ENCODE results near the gene BICC1.

The BICC1 gene

DNA sequence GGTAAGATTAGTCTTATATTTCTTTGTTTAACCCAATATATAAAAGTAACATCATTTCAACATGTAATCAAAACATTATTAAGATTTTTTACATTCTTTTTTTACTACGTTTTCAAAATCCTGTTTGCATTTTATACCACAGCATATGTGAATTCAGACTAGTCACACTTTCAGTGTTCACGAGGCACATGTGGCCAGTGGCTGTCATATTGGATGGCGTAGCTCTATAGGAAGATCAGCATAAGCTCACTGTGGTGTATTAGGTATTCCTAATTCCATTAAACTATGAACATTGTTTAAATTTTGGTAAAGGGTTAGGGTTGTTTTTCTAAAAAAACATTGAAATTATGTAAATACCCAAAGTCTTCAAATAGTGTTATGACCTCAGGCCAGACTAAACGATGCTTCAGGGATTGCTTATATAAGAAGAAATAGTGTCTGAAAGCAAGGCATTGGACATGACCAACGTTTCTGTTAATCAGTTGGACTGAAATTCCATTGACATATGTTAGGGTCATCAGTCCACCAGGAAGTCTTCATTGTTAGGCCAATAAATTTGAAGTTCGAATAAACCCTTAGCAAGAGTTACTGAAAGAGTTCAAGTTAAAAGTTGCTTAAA, 97.0 kb downstream of the BICC1 start:
- Histone ChIP-seq H3K27me3 (ENCODE audit: control insufficient read depth, insufficient read depth, low read length) (no peaks in the 10 kb centered on the region), H3K36me3 (ENCODE audit: control insufficient read depth, insufficient read depth, low read length) (no peaks in the 10 kb centered on the region), H3K4me1 (no peaks in the 10 kb centered on the region), H3K4me2 (ENCODE audit: low read length) (no peak overlapping the region), H3K4me3 (ENCODE audit: low read depth, low read length) (no peak overlapping the region), H3K9me3 (ENCODE audit: control insufficient read depth, low read length) (no peaks in the 10 kb centered on the region), H3K9ac (no peak overlapping the region), H3K79me2 (no peaks in the 10 kb centered on the region), H3K27ac (no peak overlapping the region), H2AFZ (no peak overlapping the region)
- TF ChIP-seq, protein P1, sequence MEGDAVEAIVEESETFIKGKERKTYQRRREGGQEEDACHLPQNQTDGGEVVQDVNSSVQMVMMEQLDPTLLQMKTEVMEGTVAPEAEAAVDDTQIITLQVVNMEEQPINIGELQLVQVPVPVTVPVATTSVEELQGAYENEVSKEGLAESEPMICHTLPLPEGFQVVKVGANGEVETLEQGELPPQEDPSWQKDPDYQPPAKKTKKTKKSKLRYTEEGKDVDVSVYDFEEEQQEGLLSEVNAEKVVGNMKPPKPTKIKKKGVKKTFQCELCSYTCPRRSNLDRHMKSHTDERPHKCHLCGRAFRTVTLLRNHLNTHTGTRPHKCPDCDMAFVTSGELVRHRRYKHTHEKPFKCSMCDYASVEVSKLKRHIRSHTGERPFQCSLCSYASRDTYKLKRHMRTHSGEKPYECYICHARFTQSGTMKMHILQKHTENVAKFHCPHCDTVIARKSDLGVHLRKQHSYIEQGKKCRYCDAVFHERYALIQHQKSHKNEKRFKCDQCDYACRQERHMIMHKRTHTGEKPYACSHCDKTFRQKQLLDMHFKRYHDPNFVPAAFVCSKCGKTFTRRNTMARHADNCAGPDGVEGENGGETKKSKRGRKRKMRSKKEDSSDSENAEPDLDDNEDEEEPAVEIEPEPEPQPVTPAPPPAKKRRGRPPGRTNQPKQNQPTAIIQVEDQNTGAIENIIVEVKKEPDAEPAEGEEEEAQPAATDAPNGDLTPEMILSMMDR (IDR thresholded peaks at IDR 0.05) = no peak

DNA sequence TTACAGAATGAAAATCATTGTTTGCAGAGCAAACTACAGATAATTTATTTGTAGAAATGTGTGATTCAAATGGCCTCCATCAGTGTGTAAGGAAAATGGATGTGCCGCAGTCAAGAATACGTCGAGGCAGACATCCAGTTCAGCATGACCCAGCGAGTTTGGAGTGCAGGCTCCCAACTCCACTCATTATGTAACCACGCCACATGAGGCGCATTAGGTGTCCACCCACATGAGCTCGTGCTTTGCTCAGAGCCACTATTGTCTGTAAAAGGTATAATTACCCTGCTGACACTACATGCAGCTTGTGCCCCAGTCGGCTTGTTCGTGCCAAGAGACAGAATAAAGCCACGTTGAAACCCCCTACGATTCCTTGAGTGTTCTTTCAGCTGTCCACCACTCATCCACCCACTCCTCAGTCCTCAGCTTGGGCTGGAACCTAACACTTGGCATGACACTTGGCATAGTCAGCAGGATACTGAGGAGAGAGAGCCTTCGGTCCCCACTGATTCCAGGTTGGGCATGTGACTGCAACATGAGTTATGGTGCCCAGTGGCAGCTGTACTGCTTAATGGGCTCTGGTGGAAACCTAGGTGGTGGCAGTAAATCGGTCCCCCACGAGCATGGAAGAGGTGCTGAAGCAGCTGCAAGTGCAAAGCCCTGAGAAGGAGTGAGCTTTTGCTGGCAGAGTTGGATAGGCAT, 102.7 kb downstream of the BICC1 start:
- H3K4me3 ChIP-seq (ENCODE audit: low read depth, low read length) = no peak overlapping the region
- H3K9me3 ChIP-seq (ENCODE audit: control insufficient read depth, low read length) = no peaks in the 10 kb centered on the region
- no peaks in the 10 kb centered on the region for H3K4me1 ChIP-seq
- H3K9ac ChIP-seq = no peak overlapping the region
- no peak overlapping the region for H3K27ac ChIP-seq
- no peaks in the 10 kb centered on the region for H3K27me3 ChIP-seq (ENCODE audit: control insufficient read depth, insufficient read depth, low read length)
- H3K4me2 ChIP-seq (ENCODE audit: low read length) = no peak overlapping the region
- TF ChIP-seq, protein P1 (IDR thresholded peaks at IDR 0.05) = no peak
- H2AFZ ChIP-seq = no peak overlapping the region
- no peaks in the 10 kb centered on the region for H3K79me2 ChIP-seq
- H3K36me3 ChIP-seq (ENCODE audit: control insufficient read depth, insufficient read depth, low read length) = no peaks in the 10 kb centered on the region

DNA sequence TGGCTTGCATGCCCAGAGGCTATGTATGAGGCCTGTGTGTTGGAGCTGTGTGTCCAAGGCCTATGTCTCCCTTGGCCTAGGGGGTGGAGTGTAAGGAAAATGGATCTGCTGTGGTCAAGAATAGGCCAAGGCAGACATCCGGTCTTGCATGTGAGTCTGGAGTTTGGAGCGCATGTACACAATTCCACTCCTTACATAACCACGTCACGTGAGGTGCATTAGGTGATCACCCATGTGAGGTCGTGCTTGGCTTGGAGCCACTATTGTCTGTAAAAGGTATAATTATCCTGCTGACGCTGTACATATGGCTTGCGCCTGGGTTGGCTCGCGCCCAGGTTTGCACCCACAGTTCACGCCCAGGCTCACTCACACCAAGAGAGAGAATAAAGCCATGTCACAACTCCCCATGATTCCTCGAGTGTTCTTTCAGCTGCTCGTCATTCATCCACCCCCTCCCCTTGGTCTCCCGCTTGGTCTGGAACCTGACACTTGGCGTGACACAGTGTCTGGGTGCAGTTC, 105.5 kb downstream of the BICC1 start:
- TF ChIP-seq, protein P1 (IDR thresholded peaks at IDR 0.05) = no peak
- Histone ChIP-seq H3K4me1 (no peaks in the 10 kb centered on the region), H3K79me2 (no peaks in the 10 kb centered on the region), H2AFZ (no peak overlapping the region), H3K4me2 (ENCODE audit: low read length) (no peak overlapping the region), H3K9ac (no peak overlapping the region), H3K4me3 (ENCODE audit: low read depth, low read length) (no peak overlapping the region), H3K27me3 (ENCODE audit: control insufficient read depth, insufficient read depth, low read length) (no peaks in the 10 kb centered on the region), H3K27ac (no peak overlapping the region), H3K9me3 (ENCODE audit: control insufficient read depth, low read length) (no peaks in the 10 kb centered on the region), H3K36me3 (ENCODE audit: control insufficient read depth, insufficient read depth, low read length) (no peaks in the 10 kb centered on the region)

DNA sequence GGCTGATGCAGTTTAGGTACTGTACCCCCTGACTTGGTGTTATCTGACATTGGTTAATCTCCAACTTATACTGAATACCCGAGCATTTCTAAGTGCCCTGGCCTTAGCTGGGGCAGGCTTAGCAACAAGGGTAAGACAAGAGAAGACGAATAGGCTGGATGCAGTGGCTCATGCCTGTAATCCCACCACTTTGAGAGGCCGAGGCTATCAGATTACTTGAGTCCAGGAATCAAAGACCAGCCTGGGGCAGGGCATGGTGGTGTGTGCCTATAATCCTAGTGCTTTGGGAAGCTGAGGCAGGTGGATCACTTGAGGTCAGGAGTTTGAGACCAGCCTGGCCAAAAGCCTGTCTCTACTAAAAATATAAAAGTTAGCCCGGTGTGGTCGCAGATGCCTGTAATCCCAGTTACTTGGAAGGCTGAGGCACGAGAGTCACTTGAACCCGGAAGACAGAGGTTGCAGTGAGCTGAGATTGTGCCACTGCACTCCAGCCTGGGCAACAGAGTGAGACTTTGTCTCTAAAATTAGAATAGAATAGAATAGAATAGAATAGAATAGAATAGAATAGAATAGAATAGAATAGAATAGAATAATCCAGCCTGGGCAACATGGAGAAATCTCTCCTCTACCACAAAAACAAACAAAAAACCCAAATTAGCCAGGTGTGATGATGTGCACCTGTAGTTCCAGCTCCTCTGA, 108.9 kb downstream of the BICC1 start:
- H3K27me3 ChIP-seq (ENCODE audit: control insufficient read depth, insufficient read depth, low read length) = no peaks in the 10 kb centered on the region
- H3K4me1 ChIP-seq = no peaks in the 10 kb centered on the region
- no peak overlapping the region for H2AFZ ChIP-seq
- H3K4me3 ChIP-seq (ENCODE audit: low read depth, low read length) = no peak overlapping the region
- no peak overlapping the region for H3K9ac ChIP-seq
- no peak overlapping the region for H3K27ac ChIP-seq
- TF ChIP-seq, protein P1 (IDR thresholded peaks at IDR 0.05) = no peak
- H3K9me3 ChIP-seq (ENCODE audit: control insufficient read depth, low read length) = no peaks in the 10 kb centered on the region
- no peaks in the 10 kb centered on the region for H3K36me3 ChIP-seq (ENCODE audit: control insufficient read depth, insufficient read depth, low read length)
- H3K79me2 ChIP-seq = no peaks in the 10 kb centered on the region
- no peak overlapping the region for H3K4me2 ChIP-seq (ENCODE audit: low read length)

Data from parathyroid adenoma (tissue), 2 donors.